ENCODE data around the gene GPR15LG.

Gene GPR15LG

DNA sequence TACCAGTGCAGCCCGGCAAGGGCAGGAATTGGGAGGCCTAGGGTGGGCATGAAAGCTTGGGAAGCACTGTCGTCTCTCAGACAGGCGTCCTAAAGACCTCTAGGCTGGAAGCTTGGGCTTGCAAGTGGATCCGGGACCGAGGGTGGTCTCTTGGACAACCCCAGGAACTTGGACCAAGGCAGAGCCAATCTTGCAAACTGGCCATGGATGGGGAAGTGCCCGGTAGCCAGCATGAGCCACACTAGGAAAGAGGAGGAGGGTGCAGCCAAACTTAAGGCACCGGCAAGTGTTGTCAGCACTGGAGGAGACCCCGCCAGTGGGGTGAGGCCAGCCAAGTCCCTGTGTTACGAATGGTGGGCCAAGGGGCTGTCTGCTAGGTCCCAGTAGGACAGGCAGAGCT is 43.2 kb downstream of the GPR15LG start:
- Histone ChIP-seq H3K4me1 (ENCODE audit: control insufficient read depth, insufficient read depth, low read length) (0 out of 2 replicates have a peak, but pooled peaks cover 3% of the 10 kb centered on the region), H3K27ac (ENCODE audit: low read depth, low read length) (no peak overlapping the region), H3K36me3 (ENCODE audit: control insufficient read depth, insufficient read depth, low read length) (no peaks in the 10 kb centered on the region), H3K9me3 (ENCODE audit: control insufficient read depth, insufficient read depth, low read length) (no peaks in the 10 kb centered on the region), H3K9ac (ENCODE audit: low read depth, low read length) (no peak overlapping the region), H3K4me3 (ENCODE audit: low read depth, low read length) (no peak overlapping the region), H3K27me3 (ENCODE audit: control insufficient read depth, insufficient read depth, low read length) (no peaks in the 10 kb centered on the region)

DNA sequence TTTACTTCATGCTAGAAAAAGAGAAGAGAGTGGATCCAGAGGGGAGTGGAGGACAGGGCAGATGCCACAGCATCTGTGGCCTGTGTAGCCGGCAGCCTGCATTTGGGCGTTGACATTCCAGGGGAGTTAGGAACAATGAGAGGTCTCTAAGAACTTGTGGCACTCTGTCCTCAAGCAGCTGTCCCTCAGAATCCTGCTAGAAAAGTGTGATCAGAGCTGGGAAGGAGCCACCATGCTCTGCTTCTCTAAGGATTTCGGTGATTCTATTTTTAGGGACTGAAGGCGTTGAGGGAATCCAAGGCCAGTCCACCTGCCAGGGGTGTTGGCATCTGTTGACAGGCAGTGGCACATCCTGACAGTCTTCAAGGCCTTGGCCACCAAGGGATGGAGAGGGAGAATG is 44.1 kb downstream of the GPR15LG start:
- Histone ChIP-seq H3K27me3 (ENCODE audit: control insufficient read depth, insufficient read depth, low read length) (no peaks in the 10 kb centered on the region), H3K9ac (ENCODE audit: low read depth, low read length) (no peak overlapping the region), H3K4me1 (ENCODE audit: control insufficient read depth, insufficient read depth, low read length) (0 out of 2 replicates have a peak, but pooled peaks cover 3% of the 10 kb centered on the region), H3K4me3 (ENCODE audit: low read depth, low read length) (no peak overlapping the region), H3K27ac (ENCODE audit: low read depth, low read length) (no peak overlapping the region), H3K36me3 (ENCODE audit: control insufficient read depth, insufficient read depth, low read length) (no peaks in the 10 kb centered on the region), H3K9me3 (ENCODE audit: control insufficient read depth, insufficient read depth, low read length) (no peaks in the 10 kb centered on the region)

DNA sequence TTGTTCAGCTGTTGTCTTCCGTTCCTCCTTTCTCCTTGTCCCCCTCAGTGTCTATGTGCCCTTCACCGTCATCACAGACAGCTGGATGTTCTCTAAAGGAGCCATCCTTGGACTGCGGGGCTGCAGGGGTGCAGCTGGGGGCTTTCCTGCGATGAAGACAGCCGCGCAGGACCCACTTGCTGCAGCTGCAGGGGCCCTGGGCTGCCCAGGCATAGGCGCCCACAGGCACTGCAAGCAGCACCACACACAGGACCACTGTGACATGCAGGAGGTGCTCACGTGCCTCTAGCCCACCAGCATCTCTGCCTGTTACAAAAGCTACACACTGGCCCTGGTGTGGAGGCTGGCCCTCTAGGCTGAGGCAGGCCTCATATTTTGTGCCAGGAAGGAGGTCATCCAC is 48.3 kb downstream of the GPR15LG start:
- H3K9ac ChIP-seq (ENCODE audit: low read depth, low read length), result no peak overlapping the region
- H3K36me3 ChIP-seq (ENCODE audit: control insufficient read depth, insufficient read depth, low read length), result no peaks in the 10 kb centered on the region
- H3K9me3 ChIP-seq (ENCODE audit: control insufficient read depth, insufficient read depth, low read length), result no peaks in the 10 kb centered on the region
- no peaks in the 10 kb centered on the region for H3K4me1 ChIP-seq (ENCODE audit: control insufficient read depth, insufficient read depth, low read length)
- H3K4me3 ChIP-seq (ENCODE audit: low read depth, low read length), result no peak overlapping the region
- H3K27ac ChIP-seq (ENCODE audit: low read depth, low read length), result no peak overlapping the region
- H3K27me3 ChIP-seq (ENCODE audit: control insufficient read depth, insufficient read depth, low read length), result no peaks in the 10 kb centered on the region

DNA sequence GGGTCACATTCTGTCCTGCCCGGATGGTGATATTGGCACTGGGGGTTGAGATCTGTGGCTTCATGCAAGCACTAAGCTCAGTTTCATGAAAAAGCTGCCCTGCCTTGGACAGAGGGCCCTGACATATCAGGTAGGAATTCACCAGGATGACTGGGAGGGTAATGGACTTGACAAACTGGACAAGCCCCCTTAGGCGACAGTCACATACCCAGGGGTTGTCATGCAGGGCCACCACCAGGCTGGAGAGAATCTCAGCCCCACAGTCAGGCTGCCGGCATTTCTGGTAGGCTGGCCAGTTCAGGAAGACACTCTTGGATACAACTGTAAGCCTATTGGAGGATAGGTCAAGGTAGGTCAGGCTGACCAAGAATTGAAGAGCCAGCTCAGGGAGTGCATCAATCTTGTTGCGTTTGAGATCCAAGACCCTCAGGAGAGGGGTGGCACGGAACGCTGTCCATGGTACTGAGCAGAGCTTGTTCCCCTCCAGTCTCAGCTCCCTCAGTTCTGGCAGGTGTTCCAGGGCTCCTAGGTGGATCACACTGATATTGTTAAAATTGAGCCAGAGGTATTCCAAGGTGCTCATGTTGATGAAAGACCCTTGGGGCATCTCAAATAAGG is 50.9 kb downstream of the GPR15LG start:
- no peak overlapping the region for H3K4me3 ChIP-seq (ENCODE audit: low read depth, low read length)

DNA sequence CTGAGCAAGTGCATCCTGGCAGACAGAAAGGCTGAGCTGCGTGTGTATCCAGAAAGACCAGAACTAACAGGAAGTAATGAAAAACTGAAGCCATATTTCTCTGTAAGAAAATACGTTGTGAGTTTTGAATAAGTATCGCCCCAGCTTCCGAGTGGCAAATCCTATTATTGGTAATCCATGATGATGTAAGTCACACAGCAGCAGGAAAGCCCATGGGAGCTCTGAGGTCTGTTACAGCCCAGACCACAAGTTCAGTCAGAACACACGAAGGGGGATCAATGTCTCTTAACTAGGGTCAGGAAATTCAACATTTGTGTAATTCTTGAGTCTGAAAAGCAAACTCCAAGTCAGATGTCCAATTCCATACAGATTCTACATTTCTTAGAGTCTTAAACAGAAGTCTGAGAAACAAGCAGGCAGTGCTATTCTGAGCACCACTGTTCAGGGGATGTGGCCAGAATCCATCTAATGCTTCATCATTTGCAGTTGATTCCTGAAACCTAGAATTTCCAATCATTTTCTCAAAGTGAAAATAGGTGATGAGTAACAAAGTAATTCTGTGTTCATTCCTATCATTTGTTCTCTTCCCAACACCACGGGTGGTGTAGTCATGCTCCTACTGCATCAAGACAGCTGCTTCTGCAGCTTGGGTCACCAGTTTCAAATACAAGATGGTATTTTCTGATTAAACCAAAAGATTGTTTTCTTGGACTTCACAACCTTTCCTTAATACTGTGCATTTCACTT is 52.0 kb downstream of the GPR15LG start, which contains the start of gene LRIT2:
TSS of gene LRIT2 (minus strand) at position 118 of the 747 bp plus-strand sequence. CDS start at position 94, 24 bp downstream.
- Histone ChIP-seq H3K4me1 (ENCODE audit: control insufficient read depth, insufficient read depth, low read length) (no peaks in the 10 kb centered on the region), H3K9me3 (ENCODE audit: control insufficient read depth, insufficient read depth, low read length) (no peaks in the 10 kb centered on the region), H3K4me3 (ENCODE audit: low read depth, low read length) (no peak within 1 kb of the TSS), H3K9ac (ENCODE audit: low read depth, low read length) (no peak within 1 kb of the TSS), H3K27ac (ENCODE audit: low read depth, low read length) (no peak within 1 kb of the TSS), H3K36me3 (ENCODE audit: control insufficient read depth, insufficient read depth, low read length) (no peaks in the 10 kb centered on the region), H3K27me3 (ENCODE audit: control insufficient read depth, insufficient read depth, low read length) (no peaks in the 10 kb centered on the region)

More for the DNA sequence above, 50.9 kb downstream of the GPR15LG start:
- H3K27me3 ChIP-seq (ENCODE audit: control insufficient read depth, insufficient read depth, low read length), result no peaks in the 10 kb centered on the region
- no peaks in the 10 kb centered on the region for H3K4me1 ChIP-seq (ENCODE audit: control insufficient read depth, insufficient read depth, low read length)
- no peaks in the 10 kb centered on the region for H3K9me3 ChIP-seq (ENCODE audit: control insufficient read depth, insufficient read depth, low read length)
- H3K27ac ChIP-seq (ENCODE audit: low read depth, low read length), result no peak overlapping the region
- no peak overlapping the region for H3K9ac ChIP-seq (ENCODE audit: low read depth, low read length)
- no peaks in the 10 kb centered on the region for H3K36me3 ChIP-seq (ENCODE audit: control insufficient read depth, insufficient read depth, low read length)

DNA sequence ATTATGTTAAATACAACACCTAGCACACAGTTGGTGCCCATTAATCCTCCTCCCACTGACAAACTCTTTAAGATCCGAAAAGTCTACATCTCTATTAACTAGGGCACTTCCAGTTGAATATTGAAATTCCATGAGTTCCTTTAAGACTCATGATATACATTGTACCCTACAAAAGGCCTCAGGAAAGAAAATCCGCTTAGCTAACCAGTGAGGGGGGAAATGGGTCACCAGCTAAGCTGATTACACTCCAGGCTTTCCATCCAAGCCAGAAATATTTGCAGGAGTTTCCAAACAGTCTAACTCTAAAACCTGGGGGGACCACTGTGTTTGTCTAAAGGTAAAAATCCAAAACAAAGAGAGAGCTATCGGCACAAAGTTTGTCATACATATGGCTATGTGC is 53.0 kb downstream of the GPR15LG start:
- H3K27me3 ChIP-seq (ENCODE audit: control insufficient read depth, insufficient read depth, low read length), result no peaks in the 10 kb centered on the region
- no peak overlapping the region for H3K9ac ChIP-seq (ENCODE audit: low read depth, low read length)
- H3K4me3 ChIP-seq (ENCODE audit: low read depth, low read length), result no peak overlapping the region
- H3K9me3 ChIP-seq (ENCODE audit: control insufficient read depth, insufficient read depth, low read length), result no peaks in the 10 kb centered on the region
- no peaks in the 10 kb centered on the region for H3K4me1 ChIP-seq (ENCODE audit: control insufficient read depth, insufficient read depth, low read length)
- no peaks in the 10 kb centered on the region for H3K36me3 ChIP-seq (ENCODE audit: control insufficient read depth, insufficient read depth, low read length)
- H3K27ac ChIP-seq (ENCODE audit: low read depth, low read length), result no peak overlapping the region

DNA sequence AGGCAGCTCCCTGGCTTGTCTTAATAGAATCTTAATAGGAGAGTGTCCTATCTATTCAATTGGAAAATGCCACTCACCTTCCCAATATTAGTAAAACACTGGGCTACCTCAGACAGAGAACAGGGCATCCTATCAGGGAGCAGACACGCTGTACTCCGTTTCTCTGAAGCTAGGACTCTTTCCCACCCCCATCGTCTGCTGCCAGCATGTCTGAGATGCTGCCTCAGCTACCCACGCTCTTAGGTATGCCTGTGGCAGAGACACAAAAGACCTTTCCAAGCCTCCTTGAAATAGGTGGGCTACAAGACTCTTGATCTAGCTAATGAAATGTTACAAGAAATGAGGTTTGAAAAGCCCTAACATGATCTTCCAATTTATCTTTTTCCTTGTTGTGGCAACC is 54.2 kb downstream of the GPR15LG start:
- no peak overlapping the region for H3K4me3 ChIP-seq (ENCODE audit: low read depth, low read length)
- no peak overlapping the region for H3K9ac ChIP-seq (ENCODE audit: low read depth, low read length)
- H3K9me3 ChIP-seq (ENCODE audit: control insufficient read depth, insufficient read depth, low read length), result no peaks in the 10 kb centered on the region
- H3K27me3 ChIP-seq (ENCODE audit: control insufficient read depth, insufficient read depth, low read length), result no peaks in the 10 kb centered on the region
- H3K36me3 ChIP-seq (ENCODE audit: control insufficient read depth, insufficient read depth, low read length), result no peaks in the 10 kb centered on the region
- H3K27ac ChIP-seq (ENCODE audit: low read depth, low read length), result no peak overlapping the region
- H3K4me1 ChIP-seq (ENCODE audit: control insufficient read depth, insufficient read depth, low read length), result no peaks in the 10 kb centered on the region

DNA sequence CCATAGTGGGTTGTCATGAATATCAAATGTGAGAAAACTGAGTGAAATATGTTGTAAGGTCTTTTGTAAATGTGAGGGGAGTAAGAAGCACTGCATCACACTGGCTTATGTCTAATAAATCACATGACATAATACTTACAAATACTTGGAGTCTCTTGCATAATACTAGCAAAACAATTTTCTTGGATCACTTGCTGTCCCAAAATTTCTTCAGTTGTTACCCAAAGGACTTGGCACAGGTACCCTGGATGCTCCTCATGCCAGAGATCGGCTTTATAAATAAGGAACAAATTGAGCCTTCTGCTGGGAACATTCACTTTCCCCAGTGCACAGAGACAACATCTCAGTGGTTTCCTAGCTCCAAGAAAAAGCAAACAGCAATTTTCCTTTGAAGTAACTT is 56.8 kb downstream of the GPR15LG start:
- Histone ChIP-seq H3K4me3 (ENCODE audit: low read depth, low read length) (no peak overlapping the region), H3K27me3 (ENCODE audit: control insufficient read depth, insufficient read depth, low read length) (no peaks in the 10 kb centered on the region), H3K9ac (ENCODE audit: low read depth, low read length) (no peak overlapping the region), H3K9me3 (ENCODE audit: control insufficient read depth, insufficient read depth, low read length) (no peaks in the 10 kb centered on the region), H3K36me3 (ENCODE audit: control insufficient read depth, insufficient read depth, low read length) (no peaks in the 10 kb centered on the region), H3K4me1 (ENCODE audit: control insufficient read depth, insufficient read depth, low read length) (no peaks in the 10 kb centered on the region), H3K27ac (ENCODE audit: low read depth, low read length) (no peak overlapping the region)

DNA sequence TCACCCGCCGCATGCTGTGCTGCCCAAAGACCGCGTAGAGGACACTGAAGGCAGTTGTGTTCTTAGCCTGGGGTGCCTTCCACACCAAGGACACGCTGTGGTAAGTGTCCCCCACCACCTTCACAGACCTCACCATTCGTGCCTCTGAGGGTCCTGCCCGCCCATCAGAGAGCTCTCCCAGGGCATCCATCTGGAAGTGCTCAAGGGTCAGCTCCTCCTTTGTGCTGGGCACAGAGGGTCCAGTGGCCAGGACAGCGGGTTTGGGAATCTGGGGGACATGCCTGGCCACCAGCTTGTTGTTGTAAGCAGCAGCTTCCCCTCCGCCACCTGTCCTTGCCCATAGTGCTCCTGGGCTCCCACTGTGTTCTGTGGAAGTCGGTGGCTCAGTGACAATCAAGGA is 58.8 kb downstream of the GPR15LG start:
- H3K27me3 ChIP-seq (ENCODE audit: control insufficient read depth, insufficient read depth, low read length), result peaks cover under 1% of the 10 kb centered on the region; the same call in 1 of the 2 replicates
- no peaks in the 10 kb centered on the region for H3K9me3 ChIP-seq (ENCODE audit: control insufficient read depth, insufficient read depth, low read length)
- H3K9ac ChIP-seq (ENCODE audit: low read depth, low read length), result no peak overlapping the region
- H3K36me3 ChIP-seq (ENCODE audit: control insufficient read depth, insufficient read depth, low read length), result no peaks in the 10 kb centered on the region
- H3K27ac ChIP-seq (ENCODE audit: low read depth, low read length), result no peak overlapping the region
- no peak overlapping the region for H3K4me3 ChIP-seq (ENCODE audit: low read depth, low read length)
- no peaks in the 10 kb centered on the region for H3K4me1 ChIP-seq (ENCODE audit: control insufficient read depth, insufficient read depth, low read length)

DNA sequence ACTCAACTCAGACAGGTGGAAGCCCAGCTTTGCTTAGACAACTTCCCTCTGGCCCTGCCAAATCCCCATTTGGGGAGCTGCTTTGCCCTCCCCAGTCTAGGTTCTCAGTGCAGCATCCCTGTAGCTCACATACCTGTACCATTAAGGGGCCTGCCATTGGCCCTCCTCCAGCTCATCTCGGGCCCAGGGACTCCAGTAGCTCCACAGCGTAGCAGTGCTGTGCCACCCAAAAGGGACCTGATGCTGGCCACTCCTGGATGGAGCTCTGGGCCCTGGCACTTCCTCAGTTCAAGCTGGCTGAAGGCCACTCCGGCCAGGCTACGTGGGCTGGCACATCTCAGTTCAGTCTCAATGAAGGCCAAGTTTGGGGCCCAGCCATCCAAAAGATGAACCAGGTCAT is 60.3 kb downstream of the GPR15LG start:
- Histone ChIP-seq H3K4me3 (ENCODE audit: low read depth, low read length) (no peak overlapping the region), H3K4me1 (ENCODE audit: control insufficient read depth, insufficient read depth, low read length) (no peaks in the 10 kb centered on the region), H3K9ac (ENCODE audit: low read depth, low read length) (no peak overlapping the region), H3K9me3 (ENCODE audit: control insufficient read depth, insufficient read depth, low read length) (no peaks in the 10 kb centered on the region), H3K27me3 (ENCODE audit: control insufficient read depth, insufficient read depth, low read length) (peaks cover 6% of the 10 kb centered on the region), H3K36me3 (ENCODE audit: control insufficient read depth, insufficient read depth, low read length) (no peaks in the 10 kb centered on the region), H3K27ac (ENCODE audit: low read depth, low read length) (no peak overlapping the region)

DNA sequence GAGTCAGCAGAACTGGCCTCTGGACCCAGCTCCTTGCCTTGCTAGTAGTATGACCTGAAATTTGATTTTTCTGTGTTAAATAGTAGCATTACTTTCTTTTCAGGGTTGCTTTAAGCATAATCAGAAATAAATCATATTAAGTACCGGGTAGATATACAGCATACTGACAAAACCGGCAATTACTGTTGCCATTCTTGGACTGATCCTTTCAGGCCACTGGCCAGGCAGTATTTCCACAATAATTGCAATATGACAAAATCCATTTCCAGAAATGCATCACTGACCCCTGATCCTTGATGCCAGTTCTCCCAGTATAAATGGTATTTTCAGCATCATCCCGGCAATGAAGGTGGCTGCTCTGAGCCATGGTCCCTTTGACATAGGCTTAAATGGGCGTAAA is 60.9 kb downstream of the GPR15LG start:
- Histone ChIP-seq H3K9me3 (ENCODE audit: control insufficient read depth, insufficient read depth, low read length) (no peaks in the 10 kb centered on the region), H3K4me3 (ENCODE audit: low read depth, low read length) (no peak overlapping the region), H3K27ac (ENCODE audit: low read depth, low read length) (no peak overlapping the region), H3K27me3 (ENCODE audit: control insufficient read depth, insufficient read depth, low read length) (peaks cover 6% of the 10 kb centered on the region), H3K36me3 (ENCODE audit: control insufficient read depth, insufficient read depth, low read length) (no peaks in the 10 kb centered on the region), H3K4me1 (ENCODE audit: control insufficient read depth, insufficient read depth, low read length) (no peaks in the 10 kb centered on the region), H3K9ac (ENCODE audit: low read depth, low read length) (no peak overlapping the region)

Measured in HUES48 (cell line).